Keratinocyte (primary cell): Measurements from ENCODE around the gene RAI14. TPM values are rescaled to one million over a fixed set of nuclear protein-coding genes. Genes with fewer than 3 reads are reported as not detected.

ENCODE experiments used
- DNase-seq: peaks from one replicate; pipeline ENCODE4 v3.0.0-alpha.2; 2011; ENCODE audit warnings: low read depth, missing footprints, low spot score
- FAIRE-seq: peaks from 2 replicates; lab custom pipeline; 2011; peaks lifted over from hg19 to GRCh38; lab: Jason Lieb, UNC
- H2AFZ ChIP-seq: 2 replicates; pipeline ENCODE4 v1.6.0; 2012; ENCODE audit warnings: low read length, control low read depth, inconsistent platforms; ENCODE audit not compliant: control insufficient read depth
- H3K27ac ChIP-seq: 2 replicates; pipeline ENCODE4 v1.5.1; 2011; ENCODE audit warnings: low read length; ENCODE audit not compliant: control insufficient read depth, insufficient read depth
- H3K27me3 ChIP-seq: 3 replicates; pipeline ENCODE4 v1.6.0; 2011; ENCODE audit warnings: low read length; ENCODE audit not compliant: control insufficient read depth, insufficient read depth; ENCODE audit errors: extremely low read depth
- H3K36me3 ChIP-seq, 2 experiments: 2 replicates in 1 of 2; 3 replicates in 1 of 2; pipeline ENCODE4 v1.5.1; 2011; ENCODE audit warnings: low read length in 2 of 2, mild to moderate bottlenecking in 1 of 2; ENCODE audit not compliant: control insufficient read depth in 2 of 2, insufficient read depth in 2 of 2; ENCODE audit errors: extremely low read depth in 1 of 2
- H3K4me1 ChIP-seq: 3 replicates; pipeline ENCODE4 v1.5.1; 2011; ENCODE audit warnings: low read length; ENCODE audit not compliant: control insufficient read depth, insufficient read depth; ENCODE audit errors: extremely low read depth
- H3K4me2 ChIP-seq: 3 replicates; pipeline ENCODE4 v1.6.0; 2011; ENCODE audit warnings: low read depth, low read length; ENCODE audit not compliant: control insufficient read depth, insufficient read depth; ENCODE audit errors: extremely low read depth
- H3K4me3 ChIP-seq, 3 experiments: fragments of 200-600 bp in 1 of 3; sonication (generic) in 1 of 3; 2 replicates in 2 of 3; 3 replicates in 1 of 3; pipeline ENCODE4 v1.5.1; 2011 to 2016; ENCODE audit warnings: low read length in 3 of 3, mild to moderate bottlenecking in 3 of 3, control low read depth in 2 of 3, inconsistent platforms in 1 of 3, low read depth in 1 of 3, mixed read lengths in 1 of 3, mixed run types in 1 of 3, moderate library complexity in 1 of 3; ENCODE audit not compliant: control insufficient read depth in 2 of 3, insufficient read depth in 2 of 3; ENCODE audit errors: extremely low read depth in 1 of 3
- H3K79me2 ChIP-seq: 2 replicates; pipeline ENCODE4 v1.6.0; 2012; ENCODE audit warnings: low read length; ENCODE audit not compliant: control insufficient read depth, insufficient read depth
- H3K9ac ChIP-seq: 3 replicates; pipeline ENCODE4 v1.6.0; 2011; ENCODE audit warnings: low read length; ENCODE audit not compliant: control insufficient read depth, insufficient read depth; ENCODE audit errors: extremely low read depth
- H3K9me1 ChIP-seq: 3 replicates; pipeline ENCODE4 v1.6.0; 2011; ENCODE audit warnings: low read length; ENCODE audit not compliant: control insufficient read depth, insufficient read depth; ENCODE audit errors: extremely low read depth
- H3K9me3 ChIP-seq: 2 replicates; pipeline ENCODE4 v1.5.1; 2012; ENCODE audit warnings: low read depth, low read length; ENCODE audit not compliant: control insufficient read depth
- H4K20me1 ChIP-seq: 3 replicates; pipeline ENCODE4 v1.6.0; 2011; ENCODE audit warnings: low read length; ENCODE audit not compliant: control insufficient read depth, insufficient read depth; ENCODE audit errors: extremely low read depth
- EZH2 ChIP-seq: IDR thresholded peaks from one replicate; pipeline ENCODE4 v1.6.1; 2012; ENCODE audit warnings: inconsistent platforms, mild to moderate bottlenecking, low read length, moderate library complexity
- dilution Hi-C: fragments of 300-500 bp; cut with MboI; formaldehyde crosslinking; loops from one replicate; pipeline ENCODE4 v1.7.0; 2020; ENCODE audit warnings: low sequenced_read_pairs; ENCODE audit not compliant: extremely low pct_ligation_motif_present
- polyA plus RNA-seq, 5 experiments: library from polyadenylated mRNA; depleted of rRNA in 3 of 5; stranded (reverse) in 3 of 5; stranded (forward) in 1 of 5; unstranded in 1 of 5; fragments of >200 nt; gene quantifications; 1 replicate in 1 of 5; 2 replicates in 3 of 5; 3 replicates in 1 of 5; pipeline versions ENCODE4 v1.2.1 to v1.2.3, GENCODE V29; 2011 to 2012; ENCODE audit warnings: missing spikeins in 2 of 5, low read depth in 1 of 5, low replicate concordance in 1 of 5
- TF ChIP-seq, protein P1 (sequence below), 3 experiments: IDR thresholded peaks in 1 of 3; conservative IDR thresholded peaks in 1 of 3; optimal IDR thresholded peaks in 1 of 3; 2 replicates in 2 of 3; 3 replicates in 1 of 3; pipeline versions ENCODE3 to v1.5.1; 2011; ENCODE audit warnings: low read length in 3 of 3, mild to moderate bottlenecking in 3 of 3, moderate library complexity in 2 of 3, control low read depth in 1 of 3, inconsistent platforms in 1 of 3; ENCODE audit not compliant: insufficient read depth in 2 of 3; ENCODE audit errors: extremely low read depth in 1 of 3

The RAI14 gene
- polyA plus RNA-seq, 1 donor (not counting 4 experiments of a cell fraction or from before 2014, with no cell fraction given) = 31.4 TPM

DNA sequence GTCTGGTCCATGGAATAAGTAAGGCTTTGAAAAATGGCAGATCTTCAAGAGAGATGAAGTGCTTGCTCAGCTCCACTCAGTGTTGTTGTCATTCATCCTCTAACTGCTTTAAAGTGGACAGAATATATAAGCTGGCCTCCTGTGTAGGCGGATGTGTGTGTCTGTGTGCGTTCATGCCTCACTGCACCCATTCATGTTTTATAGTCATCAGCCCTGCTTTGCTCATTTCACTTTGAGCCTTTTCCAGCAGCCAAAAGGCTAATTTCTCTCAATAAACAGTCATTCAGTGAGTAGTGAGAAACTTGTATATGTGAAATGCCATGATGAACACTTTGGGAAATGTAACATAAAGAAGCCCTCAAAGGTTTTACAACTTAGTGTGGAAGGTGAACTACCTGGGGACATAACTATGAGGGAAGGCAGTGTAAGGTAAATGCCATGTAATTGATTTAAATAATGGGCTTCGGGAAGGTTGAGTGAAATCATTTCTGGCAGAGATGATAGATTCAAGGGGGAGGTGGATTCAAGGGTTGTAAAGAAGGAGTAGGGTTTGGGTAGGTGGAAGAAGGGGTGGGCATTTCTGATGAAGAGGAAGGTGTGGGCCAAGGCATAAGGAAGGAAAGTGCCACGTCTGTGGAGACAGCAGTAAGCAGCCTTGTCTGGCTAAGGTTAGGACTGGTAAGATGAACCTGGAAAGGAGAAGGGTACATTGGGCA, 198.5 kb downstream of the RAI14 start:
- dilution Hi-C loops = no loop called here
- H3K36me3 ChIP-seq = no peaks in the 10 kb centered on the region
- no peak for TF ChIP-seq EZH2
- TF ChIP-seq, protein P1, sequence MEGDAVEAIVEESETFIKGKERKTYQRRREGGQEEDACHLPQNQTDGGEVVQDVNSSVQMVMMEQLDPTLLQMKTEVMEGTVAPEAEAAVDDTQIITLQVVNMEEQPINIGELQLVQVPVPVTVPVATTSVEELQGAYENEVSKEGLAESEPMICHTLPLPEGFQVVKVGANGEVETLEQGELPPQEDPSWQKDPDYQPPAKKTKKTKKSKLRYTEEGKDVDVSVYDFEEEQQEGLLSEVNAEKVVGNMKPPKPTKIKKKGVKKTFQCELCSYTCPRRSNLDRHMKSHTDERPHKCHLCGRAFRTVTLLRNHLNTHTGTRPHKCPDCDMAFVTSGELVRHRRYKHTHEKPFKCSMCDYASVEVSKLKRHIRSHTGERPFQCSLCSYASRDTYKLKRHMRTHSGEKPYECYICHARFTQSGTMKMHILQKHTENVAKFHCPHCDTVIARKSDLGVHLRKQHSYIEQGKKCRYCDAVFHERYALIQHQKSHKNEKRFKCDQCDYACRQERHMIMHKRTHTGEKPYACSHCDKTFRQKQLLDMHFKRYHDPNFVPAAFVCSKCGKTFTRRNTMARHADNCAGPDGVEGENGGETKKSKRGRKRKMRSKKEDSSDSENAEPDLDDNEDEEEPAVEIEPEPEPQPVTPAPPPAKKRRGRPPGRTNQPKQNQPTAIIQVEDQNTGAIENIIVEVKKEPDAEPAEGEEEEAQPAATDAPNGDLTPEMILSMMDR (optimal IDR thresholded peaks at IDR 0.05 in 1 of 3, IDR thresholded peaks at IDR 0.05 in 1 of 3, conservative IDR thresholded peaks at IDR 0.05 in 1 of 3; ENCODE audit: extremely low read depth in 1 of 3, insufficient read depth in 2 of 3, low read length in 3 of 3) = no peak
- no peak overlapping the region for H2AFZ ChIP-seq
- H3K9me1 ChIP-seq = no peaks in the 10 kb centered on the region
- no peaks in the 10 kb centered on the region for H4K20me1 ChIP-seq
- no peak overlapping the region for H3K27ac ChIP-seq
- no peak for FAIRE-seq
- H3K27me3 ChIP-seq = no peaks in the 10 kb centered on the region
- no peaks in the 10 kb centered on the region for H3K4me1 ChIP-seq
- H3K4me2 ChIP-seq = no peak overlapping the region
- H3K9me3 ChIP-seq = no peaks in the 10 kb centered on the region
- DNase-seq = no peak
- H3K9ac ChIP-seq = no peak overlapping the region
- no peak overlapping the region for H3K4me3 ChIP-seq
- H3K79me2 ChIP-seq = no peaks in the 10 kb centered on the region

DNA sequence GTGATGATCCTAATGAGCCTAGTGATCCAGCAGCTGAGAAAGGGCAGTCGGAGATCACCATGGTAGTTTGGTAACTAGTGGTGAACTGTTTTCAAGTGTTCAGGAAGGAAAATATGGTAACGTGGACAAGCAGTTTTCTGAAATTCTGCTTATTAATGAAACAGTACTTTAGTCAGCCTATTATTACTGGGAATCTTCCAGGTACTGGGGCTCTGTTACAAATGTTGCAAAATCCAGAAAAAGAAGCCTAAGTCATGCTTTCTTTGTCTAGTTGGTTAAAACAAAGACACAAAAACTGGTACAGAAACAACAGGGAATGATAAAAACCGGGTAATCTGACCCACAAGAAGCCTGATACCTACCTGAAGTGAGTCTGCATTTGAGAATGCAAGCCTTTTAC, 201.0 kb downstream of the RAI14 start:
- no peaks in the 10 kb centered on the region for H3K9me1 ChIP-seq
- no peaks in the 10 kb centered on the region for H3K9me3 ChIP-seq
- H3K79me2 ChIP-seq = no peaks in the 10 kb centered on the region
- no peak overlapping the region for H2AFZ ChIP-seq
- no peak for FAIRE-seq
- H3K9ac ChIP-seq = no peak overlapping the region
- no peaks in the 10 kb centered on the region for H3K4me1 ChIP-seq
- H3K27ac ChIP-seq = no peak overlapping the region
- dilution Hi-C loops = no loop called here
- no peaks in the 10 kb centered on the region for H3K27me3 ChIP-seq
- TF ChIP-seq EZH2 = no peak
- TF ChIP-seq, protein P1 (optimal IDR thresholded peaks at IDR 0.05 in 1 of 3, IDR thresholded peaks at IDR 0.05 in 1 of 3, conservative IDR thresholded peaks at IDR 0.05 in 1 of 3; ENCODE audit: extremely low read depth in 1 of 3, insufficient read depth in 2 of 3, low read length in 3 of 3) = no peak
- no peaks in the 10 kb centered on the region for H3K36me3 ChIP-seq
- H3K4me3 ChIP-seq = no peak overlapping the region
- no peak overlapping the region for H3K4me2 ChIP-seq
- no peaks in the 10 kb centered on the region for H4K20me1 ChIP-seq
- DNase-seq = no peak
